GM21723 (cell line): Measurements from ENCODE around the gene NPEPL1.
"Not testable (repeated sequence)": the region's sequence is repeated elsewhere in the genome, so short reads cannot be mapped to it uniquely, and the experiment has no call there.

Experiments
- ATAC-seq: cut with Tn5 transposase; IDR thresholded peaks from one replicate; pipeline ENCODE4 v1.9.1; 2021; ENCODE audit warnings: mild to moderate bottlenecking, moderate library complexity; ENCODE audit not compliant: unreplicated experiment

The NPEPL1 gene

GRCh38 chr20:58712151-58712791 lies 19.7 kb downstream of the NPEPL1 start:
- no peak for ATAC-seq

- ATAC-seq: no peak
These were observed 20.5 kb downstream of the NPEPL1 start for GRCh38 chr20:58712806-58713731.

GRCh38 chr20:58713801-58714339 lies 21.3 kb downstream of the NPEPL1 start:
- no peak for ATAC-seq

- ATAC-seq: no peak
These were observed 21.8 kb downstream of the NPEPL1 start for GRCh38 chr20:58714340-58714922.

- ATAC-seq: no peak
These were observed 22.3 kb downstream of the NPEPL1 start for GRCh38 chr20:58714923-58715351.

- ATAC-seq: no peak
These were observed 22.8 kb downstream of the NPEPL1 start for GRCh38 chr20:58715391-58715800.

- ATAC-seq: no peak
These were observed 23.3 kb downstream of the NPEPL1 start for GRCh38 chr20:58715801-58716475.

GRCh38 chr20:58716476-58717277 lies 24.1 kb downstream of the NPEPL1 start:
- ATAC-seq: no peak

GRCh38 chr20:58717278-58718091 lies 24.9 kb downstream of the NPEPL1 start:
- ATAC-seq: no peak

GRCh38 chr20:58718121-58718563 lies 25.5 kb downstream of the NPEPL1 start:
- ATAC-seq: no peak

GRCh38 chr20:58718729-58719128 lies 26.1 kb downstream of the NPEPL1 start:
- ATAC-seq: no peak

GRCh38 chr20:58719258-58719657 lies 26.7 kb downstream of the NPEPL1 start:
- ATAC-seq: no peak

- no peak for ATAC-seq
These were observed 27.4 kb downstream of the NPEPL1 start for GRCh38 chr20:58719971-58720371.

- no peak for ATAC-seq
These were observed 28.3 kb downstream of the NPEPL1 start for GRCh38 chr20:58720890-58721289.

GRCh38 chr20:58721951-58722778 lies 29.6 kb downstream of the NPEPL1 start:
- no peak for ATAC-seq

GRCh38 chr20:58722877-58723627 lies 30.5 kb downstream of the NPEPL1 start:
- no peak for ATAC-seq

- ATAC-seq: no peak
These were observed 31.0 kb downstream of the NPEPL1 start for GRCh38 chr20:58723628-58723984.

GRCh38 chr20:58726156-58726555 lies 33.6 kb downstream of the NPEPL1 start:
- not testable (repeated sequence) for ATAC-seq
